Thoracic aorta (tissue), 2 donors: ENCODE measurements around the gene DUS3L. TPM values are rescaled to one million over a fixed set of nuclear protein-coding genes. Genes with fewer than 3 reads are reported as not detected.

Experiments
- ATAC-seq: fragments of 150-250 bp; one replicate; pipeline ENCODE4 v1.8.0; 2017; ENCODE audit warnings: low read depth; ENCODE audit not compliant: insufficient number of reproducible peaks, low FRiP score
- DNase-seq: peaks from one replicate; pipeline ENCODE4 v3.0.0-alpha.2; 2020; ENCODE audit warnings: low spot score
- H3K27ac ChIP-seq, 2 donors: fragments of 200-600 bp; sonication (generic); 1 replicate in 1 of 2; 2 replicates in 1 of 2; pipeline ENCODE4 v1.5.1; 2016; ENCODE audit warnings: mild to moderate bottlenecking in 2 of 2, moderate library complexity in 2 of 2
- H3K27me3 ChIP-seq: fragments of 200-600 bp; sonication (generic); replicated peaks from 2 replicates; pipeline ENCODE4 v1.6.0; 2016; ENCODE audit warnings: mild to moderate bottlenecking; ENCODE audit not compliant: insufficient read depth
- H3K36me3 ChIP-seq: fragments of 200-600 bp; sonication (generic); one replicate; pipeline ENCODE4 v1.5.1; 2016
- H3K4me1 ChIP-seq, 2 donors: fragments of 200-600 bp; sonication (generic); 1 replicate in 1 of 2; 2 replicates in 1 of 2; pipeline versions ENCODE4 v1.5.1 to v1.6.0; 2016; ENCODE audit warnings: low read depth in 2 of 2, mild to moderate bottlenecking in 1 of 2; ENCODE audit not compliant: control insufficient read depth in 1 of 2
- H3K4me3 ChIP-seq: fragments of 200-600 bp; sonication (generic); 2 replicates; pipeline ENCODE4 v1.5.1; 2016; ENCODE audit warnings: mild to moderate bottlenecking
- H3K9me3 ChIP-seq: fragments of 200-600 bp; sonication (generic); 2 replicates; pipeline ENCODE4 v1.5.1; 2016
- CTCF ChIP-seq: fragments of 200-600 bp; sonication (generic); IDR thresholded peaks from one replicate; pipeline ENCODE4 v1.5.1; 2019; ENCODE audit warnings: antibody characterized with exemption
- total RNA-seq, 2 donors: library from RNA; depleted of rRNA; stranded (reverse); fragments of >200 nt; gene quantifications; one replicate each; pipeline versions ENCODE4 v1.1.0 to v1.2.3, GENCODE V29; 2016

Gene DUS3L
- total RNA-seq, 2 donors from 2014 or later = 16.2 to 33.9 TPM

GRCh38 chr19:5789351-5789761 lies 1.6 kb downstream of the DUS3L start:
- H3K4me3 ChIP-seq = no peak overlapping the region
- no peaks in the 10 kb centered on the region for H3K9me3 ChIP-seq
- ATAC-seq = no peak
- H3K27me3 ChIP-seq = no peaks in the 10 kb centered on the region
- TF ChIP-seq CTCF = no peak
- no peak overlapping the region for H3K27ac ChIP-seq
- H3K36me3 ChIP-seq = peaks cover 40% of the 10 kb centered on the region
- peaks cover 5 to 6% of the 10 kb centered on the region in 2 donors for H3K4me1 ChIP-seq
- DNase-seq = no peak

- H3K27ac ChIP-seq = no peak overlapping the region
- DNase-seq (no peak), ATAC-seq (no peak)
- peaks cover 5 to 6% of the 10 kb centered on the region in 2 donors for H3K4me1 ChIP-seq
- no peaks in the 10 kb centered on the region for H3K27me3 ChIP-seq
- TF ChIP-seq CTCF = no peak
- H3K4me3 ChIP-seq = no peak overlapping the region
- peaks cover 40% of the 10 kb centered on the region for H3K36me3 ChIP-seq
- H3K9me3 ChIP-seq = no peaks in the 10 kb centered on the region
Observed at GRCh38 chr19:5788422-5788821, 2.5 kb downstream of the DUS3L start.

GRCh38 chr19:5787409-5788182 lies 3.4 kb downstream of the DUS3L start:
- peaks cover 40% of the 10 kb centered on the region for H3K36me3 ChIP-seq
- H3K9me3 ChIP-seq = no peaks in the 10 kb centered on the region
- H3K27ac ChIP-seq = no peak overlapping the region
- peaks cover 5 to 6% of the 10 kb centered on the region in 2 donors for H3K4me1 ChIP-seq
- ATAC-seq (no peak), DNase-seq (no peak)
- no peaks in the 10 kb centered on the region for H3K27me3 ChIP-seq
- no peak overlapping the region for H3K4me3 ChIP-seq
- no peak for TF ChIP-seq CTCF

GRCh38 chr19:5786593-5787408 lies 4.2 kb downstream of the DUS3L start:
- DNase-seq = no peak
- no peaks in the 10 kb centered on the region for H3K27me3 ChIP-seq
- peaks cover 5 to 6% of the 10 kb centered on the region in 2 donors for H3K4me1 ChIP-seq
- no peak overlapping the region for H3K27ac ChIP-seq
- no peak for TF ChIP-seq CTCF
- ATAC-seq = no peak
- no peaks in the 10 kb centered on the region for H3K9me3 ChIP-seq
- H3K36me3 ChIP-seq = peaks cover 40% of the 10 kb centered on the region
- H3K4me3 ChIP-seq = no peak overlapping the region

GRCh38 chr19:5785423-5785822 lies 5.5 kb downstream of the DUS3L start:
- Histone ChIP-seq H3K4me3 (no peak overlapping the region), H3K9me3 (no peaks in the 10 kb centered on the region), H3K27ac (no peak overlapping the region), H3K4me1 (peaks cover 5 to 6% of the 10 kb centered on the region in 2 donors), H3K36me3 (peaks cover 40% of the 10 kb centered on the region), H3K27me3 (no peaks in the 10 kb centered on the region)
- no peak for ATAC-seq
- TF ChIP-seq CTCF = no peak
- DNase-seq = no peak
